K562 (cell line): Measurements from ENCODE around the gene GOLGA2. TPM values are rescaled to one million over a fixed set of nuclear protein-coding genes. Genes with fewer than 3 reads are reported as not detected.

Experiments
- BRD4 ChIP-seq: fragments of 200-600 bp; sonication (generic); IDR thresholded peaks from 2 replicates; pipeline ENCODE4 v1.6.1; 2017; ENCODE audit warnings: inconsistent platforms
- CBX1 ChIP-seq: sonication (generic); IDR thresholded peaks from 2 replicates; pipeline ENCODE4 v1.6.1; 2016; ENCODE audit warnings: antibody characterized with exemption, low read depth, mild to moderate bottlenecking
- CBX3 ChIP-seq, 2 experiments: IDR thresholded peaks; 1 replicate in 1 of 2; 2 replicates in 1 of 2; pipeline ENCODE4 v1.6.1; 2012; ENCODE audit warnings: inconsistent platforms in 2 of 2, low read length in 2 of 2, borderline replicate concordance in 1 of 2, control low read depth in 1 of 2
- CCNT2 ChIP-seq: IDR thresholded peaks from 2 replicates; pipeline ENCODE4 v1.6.1; 2011; ENCODE audit warnings: borderline replicate concordance, low read depth, mild to moderate bottlenecking, moderate library complexity, mixed read lengths, low read length; ENCODE audit not compliant: insufficient read length; ENCODE audit errors: extremely low read depth
- GTF2A2 ChIP-seq: IDR thresholded peaks from 2 replicates; pipeline ENCODE4 v1.6.1; 2016; ENCODE audit warnings: mild to moderate bottlenecking, missing genetic modification characterization, missing compliant biosample characterization
- HNRNPLL ChIP-seq: fragments of 200-400 bp; formaldehyde crosslinking; IDR thresholded peaks from 2 replicates; pipeline ENCODE4 v1.6.1; 2017; ENCODE audit warnings: low read length, low read depth, mild to moderate bottlenecking; ENCODE audit not compliant: poor library complexity, severe bottlenecking
- MCM7 ChIP-seq, 2 experiments: fragments of 450-650 bp; IDR thresholded peaks; 2 replicates each; pipeline ENCODE4 v1.6.1; 2016 to 2018
- TCFL5 ChIP-seq: fragments of 250-450 bp; sonication (Bioruptor Pico); conservative IDR thresholded peaks from 2 replicates; pipeline ENCODE4 v1.6.1; 2021; ENCODE audit warnings: mild to moderate bottlenecking, moderate library complexity, matching md5 sums
- ZFP36 ChIP-seq: fragments of 150-350 bp; IDR thresholded peaks from 2 replicates; pipeline ENCODE4 v1.6.1; 2018; ENCODE audit warnings: low read length, low read depth; ENCODE audit not compliant: partially characterized antibody
- ZNF174 ChIP-seq: fragments of 250-450 bp; sonication (Bioruptor Pico); IDR thresholded peaks from 2 replicates; pipeline ENCODE4 v1.4.0; 2020; ENCODE audit warnings: mild to moderate bottlenecking
- polyA plus RNA-seq, 8 experiments: library from polyadenylated mRNA; depleted of rRNA in 4 of 8; stranded (reverse) in 5 of 8; unstranded in 3 of 8; fragments of >200 nt; fragmentation: Nextera tagmentation in 2 of 8; fragmentation: Illumina TruSeq in 1 of 8; extraction: Ambion mirVana in 2 of 8; extraction: Trizol in 1 of 8; gene quantifications; 2 replicates each; pipeline versions ENCODE4 v1.2.1 to v1.2.3, GENCODE V29; 2011 to 2014; ENCODE audit warnings: inconsistent platforms in 1 of 8, missing spikeins in 1 of 8
- total RNA-seq, 7 experiments: library from RNA; depleted of rRNA in 6 of 7; stranded (reverse); fragments of >200 nt in 6 of 7; fragmentation: Illumina TruSeq in 2 of 7; extraction: Trizol in 2 of 7; gene quantifications; 2 replicates each; pipeline versions ENCODE4 v1.2.1 to v1.2.3, GENCODE V29; 2011 to 2021; ENCODE audit warnings: low replicate concordance in 1 of 7
- TF ChIP-seq, protein P1 (sequence below): fragments of 250-450 bp; sonication (Bioruptor Pico); IDR thresholded peaks from 2 replicates; pipeline ENCODE4 v1.8.0; 2021; ENCODE audit warnings: moderate library complexity, mild to moderate bottlenecking, inconsistent platforms
- TF ChIP-seq, protein P2 (sequence below): sonication (generic); formaldehyde crosslinking; IDR thresholded peaks from 2 replicates; pipeline ENCODE4 v1.8.0; 2022; ENCODE audit warnings: mild to moderate bottlenecking, missing genetic modification reagents
- TF ChIP-seq, protein P3 (sequence below), 2 experiments: fragments of 250-450 bp in 1 of 2; fragments of 450-650 bp in 1 of 2; sonication (Bioruptor Pico) in 1 of 2; IDR thresholded peaks; 2 replicates each; pipeline versions ENCODE4 v1.6.1 to v1.8.0; 2016 to 2021; ENCODE audit warnings: mild to moderate bottlenecking in 2 of 2, moderate library complexity in 2 of 2, missing compliant biosample characterization in 1 of 2, missing genetic modification characterization in 1 of 2
- TF ChIP-seq, protein P4 (sequence below): fragments of 250-450 bp; sonication (Bioruptor Pico); IDR thresholded peaks from 2 replicates; pipeline ENCODE4 v1.9.0; 2021; ENCODE audit warnings: mild to moderate bottlenecking

GOLGA2 gene
- total and polyA plus RNA-seq, 9 of the 15 experiments (the other 6 are each of a cell fraction or from before 2014, with no cell fraction given): 15.7 to 138 (median 76.0) TPM

DNA sequence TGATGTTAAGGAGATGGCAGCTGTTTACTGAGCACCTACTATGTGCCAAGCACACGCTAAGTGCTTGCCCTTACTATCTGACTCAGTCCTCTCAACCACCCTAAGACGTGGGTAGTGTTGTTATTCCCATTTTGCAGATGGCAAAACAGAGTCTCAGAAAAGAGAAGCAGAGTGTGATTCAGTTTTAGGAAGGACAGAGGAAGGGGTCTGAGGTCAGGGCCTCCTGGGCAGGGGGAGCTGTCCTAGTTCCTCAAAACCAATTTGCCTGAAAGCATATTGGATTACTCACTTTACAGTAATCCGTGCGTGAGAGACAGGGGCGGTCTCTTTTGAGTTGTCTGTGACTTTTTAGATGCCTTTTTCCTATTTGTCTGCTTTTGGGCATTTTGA is 49.4 kb downstream of the GOLGA2 start (continued):
- peak; percentile 66 for TF ChIP-seq ZFP36
- TF ChIP-seq GTF2A2: no peak
- TF ChIP-seq CBX1: no peak
- TF ChIP-seq CCNT2: no peak
- no peak for TF ChIP-seq ZNF174 (CRISPR knock-in tag)
- TF ChIP-seq, protein P1, sequence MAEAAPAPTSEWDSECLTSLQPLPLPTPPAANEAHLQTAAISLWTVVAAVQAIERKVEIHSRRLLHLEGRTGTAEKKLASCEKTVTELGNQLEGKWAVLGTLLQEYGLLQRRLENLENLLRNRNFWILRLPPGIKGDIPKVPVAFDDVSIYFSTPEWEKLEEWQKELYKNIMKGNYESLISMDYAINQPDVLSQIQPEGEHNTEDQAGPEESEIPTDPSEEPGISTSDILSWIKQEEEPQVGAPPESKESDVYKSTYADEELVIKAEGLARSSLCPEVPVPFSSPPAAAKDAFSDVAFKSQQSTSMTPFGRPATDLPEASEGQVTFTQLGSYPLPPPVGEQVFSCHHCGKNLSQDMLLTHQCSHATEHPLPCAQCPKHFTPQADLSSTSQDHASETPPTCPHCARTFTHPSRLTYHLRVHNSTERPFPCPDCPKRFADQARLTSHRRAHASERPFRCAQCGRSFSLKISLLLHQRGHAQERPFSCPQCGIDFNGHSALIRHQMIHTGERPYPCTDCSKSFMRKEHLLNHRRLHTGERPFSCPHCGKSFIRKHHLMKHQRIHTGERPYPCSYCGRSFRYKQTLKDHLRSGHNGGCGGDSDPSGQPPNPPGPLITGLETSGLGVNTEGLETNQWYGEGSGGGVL (CRISPR knock-in tag): no peak
- TF ChIP-seq BRD4: no peak
- TF ChIP-seq, protein P2, sequence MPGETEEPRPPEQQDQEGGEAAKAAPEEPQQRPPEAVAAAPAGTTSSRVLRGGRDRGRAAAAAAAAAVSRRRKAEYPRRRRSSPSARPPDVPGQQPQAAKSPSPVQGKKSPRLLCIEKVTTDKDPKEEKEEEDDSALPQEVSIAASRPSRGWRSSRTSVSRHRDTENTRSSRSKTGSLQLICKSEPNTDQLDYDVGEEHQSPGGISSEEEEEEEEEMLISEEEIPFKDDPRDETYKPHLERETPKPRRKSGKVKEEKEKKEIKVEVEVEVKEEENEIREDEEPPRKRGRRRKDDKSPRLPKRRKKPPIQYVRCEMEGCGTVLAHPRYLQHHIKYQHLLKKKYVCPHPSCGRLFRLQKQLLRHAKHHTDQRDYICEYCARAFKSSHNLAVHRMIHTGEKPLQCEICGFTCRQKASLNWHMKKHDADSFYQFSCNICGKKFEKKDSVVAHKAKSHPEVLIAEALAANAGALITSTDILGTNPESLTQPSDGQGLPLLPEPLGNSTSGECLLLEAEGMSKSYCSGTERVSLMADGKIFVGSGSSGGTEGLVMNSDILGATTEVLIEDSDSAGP (CRISPR knock-in tag): no peak
- TF ChIP-seq TCFL5 (CRISPR knock-in tag): no peak
- peak in 1 of 2 experiments; percentile 84; a peak in 2 of 3 replicates for TF ChIP-seq CBX3 (IDR thresholded peaks at IDR 0.05; ENCODE audit: borderline replicate concordance in 1 of 2, low read length in 2 of 2)
- no peak for TF ChIP-seq MCM7 (IDR thresholded peaks at IDR 0.05)
- TF ChIP-seq, protein P3, sequence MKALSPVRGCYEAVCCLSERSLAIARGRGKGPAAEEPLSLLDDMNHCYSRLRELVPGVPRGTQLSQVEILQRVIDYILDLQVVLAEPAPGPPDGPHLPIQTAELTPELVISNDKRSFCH (CRISPR knock-in tag; IDR thresholded peaks at IDR 0.05): no peak
- TF ChIP-seq, protein P3 (tag; IDR thresholded peaks at IDR 0.05): 0 out of 2 replicates have a peak, but pooled peaks have one; percentile 35
- no peak for TF ChIP-seq HNRNPLL
- TF ChIP-seq, protein P4, sequence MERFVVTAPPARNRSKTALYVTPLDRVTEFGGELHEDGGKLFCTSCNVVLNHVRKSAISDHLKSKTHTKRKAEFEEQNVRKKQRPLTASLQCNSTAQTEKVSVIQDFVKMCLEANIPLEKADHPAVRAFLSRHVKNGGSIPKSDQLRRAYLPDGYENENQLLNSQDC (CRISPR knock-in tag): no peak
